HG03025 (cell line): ENCODE results near the gene APOBEC3F.
A peak's percentile ranks its signal among the peaks of the same experiment; 100 is the strongest.
"Not testable (repeated sequence)": the region's sequence is repeated elsewhere in the genome, so short reads cannot be mapped to it uniquely, and the experiment has no call there.

Source experiments
- ATAC-seq: cut with Tn5 transposase; IDR thresholded peaks from one replicate; pipeline ENCODE4 v1.9.1; 2021; ENCODE audit warnings: mild to moderate bottlenecking, moderate library complexity; ENCODE audit not compliant: unreplicated experiment, low FRiP score

Gene APOBEC3F

DNA sequence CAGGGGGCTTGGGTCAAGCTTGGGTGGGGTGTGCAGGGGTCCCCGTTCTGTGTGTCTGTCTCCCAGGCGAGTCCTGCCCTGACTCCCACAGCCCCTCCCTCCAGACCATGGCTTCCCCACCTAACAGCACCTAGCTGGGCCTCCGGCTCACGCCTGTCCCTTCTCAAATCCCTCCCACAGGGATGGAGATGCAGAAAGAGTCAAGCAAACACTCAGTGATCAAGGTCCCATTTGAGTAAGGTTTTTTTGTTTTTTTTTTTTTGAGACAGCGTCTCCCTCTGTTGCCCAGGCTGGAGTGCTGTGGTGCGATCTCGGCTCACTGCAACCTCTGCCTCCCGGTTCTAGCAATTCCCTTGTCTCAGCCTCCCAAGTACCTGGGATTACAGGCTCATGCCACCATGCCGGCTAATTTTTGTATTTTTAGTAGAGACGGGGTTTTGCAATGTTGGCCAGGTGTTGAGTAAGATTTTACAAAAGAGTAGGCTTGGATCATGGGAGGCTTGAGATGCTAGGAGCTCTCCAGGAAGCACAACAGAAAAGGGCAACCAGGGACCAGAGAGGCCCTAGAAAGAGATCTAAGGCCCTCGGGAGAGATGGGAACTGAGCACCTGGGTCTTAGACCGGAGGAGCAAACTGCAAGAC lies 14.0 kb upstream of the APOBEC3F start:
- ATAC-seq = no peak

DNA sequence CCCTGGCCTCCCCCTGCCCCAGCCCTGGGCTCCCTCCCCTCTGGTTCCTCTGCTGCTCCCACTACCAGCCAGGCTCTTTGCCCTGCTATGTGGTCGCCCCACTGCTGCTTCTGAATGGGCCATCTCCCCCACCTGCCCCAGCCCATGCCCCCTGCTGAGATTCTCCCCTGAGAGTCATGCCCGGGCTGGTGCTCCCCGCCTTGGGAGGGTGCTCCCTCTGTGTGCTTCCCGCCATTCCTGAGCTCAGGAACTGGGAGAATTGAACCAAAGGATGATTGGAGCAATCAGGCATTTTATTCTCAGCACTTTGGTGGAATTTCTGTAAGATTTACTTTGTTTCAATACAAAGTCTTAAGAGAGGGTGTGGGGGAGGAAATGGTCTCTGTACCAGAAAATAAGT lies 12.9 kb upstream of the APOBEC3F start:
- no peak for ATAC-seq

DNA sequence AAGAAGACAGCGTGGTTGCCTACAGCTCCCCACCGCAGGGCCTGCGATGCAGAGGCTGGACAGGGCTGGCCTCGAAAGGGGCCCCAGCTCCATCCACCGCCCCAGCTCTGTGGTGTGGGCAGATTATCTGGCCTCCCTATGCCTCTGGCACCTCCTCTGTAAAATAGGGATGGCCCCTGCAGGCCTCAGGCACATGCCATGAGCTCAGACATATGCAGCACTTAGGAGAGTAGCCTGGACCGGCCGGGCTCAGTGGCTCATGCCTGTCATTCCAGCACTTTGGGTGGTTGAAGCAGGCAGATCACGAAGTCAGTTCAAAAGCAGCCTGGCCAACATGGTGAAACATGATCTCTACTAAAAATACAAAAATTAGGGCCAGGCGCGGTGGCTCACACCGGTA lies 12.4 kb upstream of the APOBEC3F start:
- ATAC-seq = no peak

DNA sequence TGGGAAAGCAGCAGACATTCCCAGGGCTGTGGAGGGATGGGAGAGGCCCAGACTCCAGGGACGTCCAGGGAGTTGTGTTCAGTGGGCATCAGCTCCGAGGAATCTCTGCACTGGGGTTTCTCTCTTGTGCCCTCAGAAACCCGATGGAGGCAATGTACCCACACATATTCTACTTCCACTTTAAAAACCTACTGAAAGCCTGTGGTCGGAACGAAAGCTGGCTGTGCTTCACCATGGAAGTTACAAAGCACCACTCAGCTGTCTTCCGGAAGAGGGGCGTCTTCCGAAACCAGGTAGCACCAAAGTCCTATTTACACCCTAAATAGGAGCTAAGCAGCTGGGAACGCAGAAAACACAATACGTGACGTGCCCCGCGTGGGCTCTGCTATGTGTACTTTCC lies 11.4 kb upstream of the APOBEC3F start:
- ATAC-seq = no peak

DNA sequence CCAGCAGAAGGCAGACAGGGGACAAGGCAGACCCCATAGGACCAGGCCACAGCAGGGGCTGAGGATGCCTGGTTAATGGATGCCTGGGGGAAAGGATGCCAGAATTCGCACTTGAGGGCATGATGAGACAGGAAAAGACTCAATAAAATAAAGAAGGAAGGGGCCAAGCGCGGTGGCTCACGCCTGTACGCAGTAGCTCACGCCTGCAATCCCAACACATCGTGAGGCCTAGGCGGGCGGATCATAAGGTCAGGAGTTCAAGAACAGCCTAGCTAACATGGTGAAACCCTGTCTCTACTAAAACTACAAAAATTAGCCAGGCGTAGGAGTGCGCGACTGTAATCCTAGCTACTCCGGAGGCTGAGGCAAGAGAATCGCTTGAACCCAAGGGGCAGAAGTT lies 10.0 kb upstream of the APOBEC3F start:
- ATAC-seq = no peak

DNA sequence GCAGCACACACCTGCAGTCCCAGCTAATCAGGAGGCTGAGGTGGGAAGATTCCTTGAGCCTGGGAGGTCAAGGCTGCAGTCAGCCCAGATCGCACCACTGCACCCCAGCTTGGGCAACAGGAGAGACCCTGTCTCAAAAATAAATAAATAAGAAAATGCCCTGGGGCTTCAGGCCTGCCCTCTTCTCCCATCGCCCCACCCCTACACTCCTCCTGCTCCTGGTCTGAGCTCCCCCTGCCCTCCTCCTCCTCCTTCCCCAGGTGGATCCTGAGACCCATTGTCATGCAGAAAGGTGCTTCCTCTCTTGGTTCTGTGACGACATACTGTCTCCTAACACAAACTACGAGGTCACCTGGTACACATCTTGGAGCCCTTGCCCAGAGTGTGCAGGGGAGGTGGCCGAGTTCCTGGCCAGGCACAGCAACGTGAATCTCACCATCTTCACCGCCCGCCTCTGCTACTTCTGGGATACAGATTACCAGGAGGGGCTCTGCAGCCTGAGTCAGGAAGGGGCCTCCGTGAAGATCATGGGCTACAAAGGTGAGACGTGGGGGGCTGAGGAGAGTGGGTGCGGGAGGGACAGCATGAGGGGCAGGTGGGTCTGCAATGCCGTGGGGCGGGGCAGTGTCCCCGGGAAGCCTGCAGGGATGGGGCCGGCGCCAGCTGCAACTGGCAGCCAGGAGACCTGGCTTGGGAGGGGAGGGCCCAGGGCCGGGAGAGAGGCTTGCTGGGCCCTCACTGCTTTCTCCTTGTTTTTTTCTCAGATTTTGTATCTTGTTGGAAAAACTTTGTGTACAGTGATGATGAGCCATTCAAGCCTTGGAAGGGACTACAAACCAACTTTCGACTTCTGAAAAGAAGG lies 9.0 kb upstream of the APOBEC3F start:
- ATAC-seq = not testable (repeated sequence)

DNA sequence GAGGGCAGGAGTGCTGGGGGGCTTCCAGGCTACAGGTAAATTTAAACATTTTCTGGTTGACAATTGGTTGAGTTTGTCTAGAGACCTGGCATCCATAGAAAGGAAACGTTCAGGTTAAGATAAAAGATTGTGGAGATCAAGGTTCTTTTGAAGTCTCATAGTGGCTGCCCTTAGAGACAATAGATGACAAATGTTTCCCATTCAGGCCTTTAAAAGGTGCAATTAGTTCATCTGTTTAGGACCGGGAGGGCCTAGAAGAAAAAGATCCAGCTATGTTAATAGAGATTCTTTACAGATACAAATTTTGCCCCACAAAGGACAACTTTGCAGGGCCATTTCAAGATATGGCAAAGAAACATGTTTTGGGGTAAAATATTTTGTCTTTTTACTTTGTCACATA lies 3.6 kb upstream of the APOBEC3F start:
- not testable (repeated sequence) for ATAC-seq

DNA sequence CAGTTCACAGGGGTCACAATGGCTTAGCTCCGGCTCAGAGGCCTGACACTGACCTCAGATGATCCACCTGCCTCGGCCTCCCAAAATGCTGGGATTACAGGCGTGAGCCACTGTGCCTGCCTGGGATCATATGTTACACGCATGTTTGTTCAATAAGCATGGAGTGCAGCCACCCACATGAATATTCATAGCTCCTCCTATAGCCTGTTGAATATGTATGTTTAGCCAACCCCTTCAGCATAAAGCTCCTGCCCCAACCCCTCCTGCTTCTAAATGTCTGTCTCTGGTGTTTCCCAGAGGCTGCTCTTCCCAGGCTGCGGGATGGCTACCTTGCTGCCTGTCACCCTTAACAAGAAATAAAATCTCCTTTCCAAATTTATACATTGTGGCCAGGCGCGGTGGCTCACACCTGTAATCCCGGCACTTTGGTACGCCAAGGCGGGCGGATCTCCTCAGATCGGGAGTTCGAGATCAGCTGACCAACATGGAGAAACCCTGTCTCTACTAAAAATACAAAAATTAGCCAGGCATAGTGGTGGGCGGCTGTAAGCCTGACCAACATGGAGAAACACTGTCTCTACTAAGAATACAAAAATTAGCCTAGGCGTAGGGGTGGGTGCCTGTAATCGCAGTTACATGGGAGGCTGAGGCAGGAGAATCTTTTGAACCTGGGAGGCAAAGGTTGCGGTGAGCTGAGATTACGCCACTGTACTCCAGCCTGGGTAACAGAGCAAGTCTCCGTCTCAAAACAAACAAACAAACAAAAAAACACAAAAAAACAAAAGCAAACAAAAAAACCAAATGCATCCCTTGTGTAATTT lies 1.1 kb upstream of the APOBEC3F start:
- ATAC-seq = no peak

DNA sequence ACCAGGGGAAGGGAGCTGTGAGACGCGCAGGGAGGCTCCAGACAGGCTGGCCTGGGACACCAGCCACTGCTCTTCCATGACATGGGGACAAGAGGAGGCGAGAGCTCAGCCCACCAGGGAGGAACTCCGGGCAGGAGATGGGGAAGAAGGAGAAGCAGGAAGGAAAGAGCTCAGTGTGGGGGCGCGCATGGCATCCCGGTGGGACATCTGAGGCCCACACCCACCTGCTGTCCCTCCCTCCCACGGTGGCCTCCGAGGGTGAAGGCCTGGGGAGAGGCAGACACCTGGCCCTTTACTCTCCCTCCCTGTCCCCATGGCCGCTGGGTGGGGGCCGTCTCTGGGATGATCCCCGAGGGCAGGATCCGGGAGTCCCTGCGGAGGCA lies 518 bp upstream of the APOBEC3F start:
- peak; percentile 25 for ATAC-seq

DNA sequence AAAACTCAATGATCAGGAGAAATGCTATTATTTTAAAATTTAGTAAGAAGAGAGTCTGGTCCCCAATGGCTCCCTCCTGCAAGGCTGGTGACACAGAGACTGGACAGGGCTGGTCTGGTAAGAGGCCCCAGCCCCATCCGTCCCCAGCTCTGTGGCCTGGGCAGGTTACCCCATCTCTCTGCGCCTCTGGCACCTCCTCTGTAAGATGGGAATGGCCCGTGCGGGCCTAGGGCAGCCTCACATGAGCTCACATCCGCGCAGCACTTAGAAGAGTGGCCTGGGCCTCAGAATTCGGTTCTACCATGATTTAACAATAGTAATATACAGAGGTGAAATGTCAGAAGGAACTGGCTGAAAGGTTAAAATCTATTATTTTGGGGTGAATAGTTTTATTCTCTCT lies 1.2 kb downstream of the APOBEC3F start:
- no peak for ATAC-seq

DNA sequence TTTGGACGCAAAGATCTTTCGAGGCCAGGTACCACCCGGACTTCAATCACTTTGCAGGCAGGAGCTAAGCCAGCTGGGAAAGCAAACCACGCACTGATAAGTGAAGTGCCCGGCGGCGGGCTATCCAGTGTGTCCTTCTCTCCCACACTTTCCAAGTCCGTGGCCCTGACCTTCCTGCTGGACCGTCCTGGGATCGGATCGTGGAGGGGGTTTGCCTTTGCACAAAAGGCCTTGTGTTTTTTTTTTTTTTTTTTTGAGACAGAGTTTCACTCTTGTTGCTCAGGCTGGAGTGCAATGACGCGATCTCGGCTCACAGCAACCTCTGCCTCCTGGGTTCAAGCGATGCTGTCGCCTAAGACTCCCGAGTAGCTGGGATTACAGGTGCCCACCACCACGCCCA lies 2.4 kb downstream of the APOBEC3F start:
- ATAC-seq = not testable (repeated sequence)

DNA sequence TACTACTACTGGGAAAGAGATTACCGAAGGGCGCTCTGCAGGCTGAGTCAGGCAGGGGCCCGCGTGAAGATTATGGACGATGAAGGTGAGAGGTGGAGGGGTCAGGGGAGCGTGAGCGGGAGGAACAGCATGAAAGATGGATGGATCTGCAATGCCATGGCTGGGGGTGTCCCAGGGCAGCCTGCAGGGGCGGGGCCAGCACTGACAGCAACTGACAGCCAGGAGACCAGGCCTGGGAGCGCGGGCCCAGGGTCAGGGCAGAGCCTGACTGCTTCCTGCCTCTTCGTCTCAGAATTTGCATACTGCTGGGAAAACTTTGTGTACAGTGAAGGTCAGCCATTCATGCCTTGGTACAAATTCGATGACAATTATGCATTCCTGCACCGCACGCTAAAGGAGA lies 4.5 kb downstream of the APOBEC3F start:
- ATAC-seq = not testable (repeated sequence)

DNA sequence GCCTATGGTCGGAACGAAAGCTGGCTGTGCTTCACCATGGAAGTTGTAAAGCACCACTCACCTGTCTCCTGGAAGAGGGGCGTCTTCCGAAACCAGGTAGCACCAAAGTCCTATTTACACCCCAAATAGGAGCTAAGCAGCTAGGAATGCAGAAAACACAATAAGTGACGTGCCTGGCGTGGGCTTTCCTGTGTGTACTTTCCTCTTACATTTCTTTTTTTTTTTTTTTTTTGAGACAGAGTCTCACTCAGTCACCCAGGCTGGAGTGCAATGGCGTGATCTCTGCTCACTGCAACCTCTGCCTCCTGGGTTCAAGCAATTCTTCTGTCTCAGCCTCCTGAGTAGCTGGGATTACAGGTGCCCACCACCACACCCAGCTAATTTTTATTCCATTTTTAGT lies 8.8 kb downstream of the APOBEC3F start:
- not testable (repeated sequence) for ATAC-seq

DNA sequence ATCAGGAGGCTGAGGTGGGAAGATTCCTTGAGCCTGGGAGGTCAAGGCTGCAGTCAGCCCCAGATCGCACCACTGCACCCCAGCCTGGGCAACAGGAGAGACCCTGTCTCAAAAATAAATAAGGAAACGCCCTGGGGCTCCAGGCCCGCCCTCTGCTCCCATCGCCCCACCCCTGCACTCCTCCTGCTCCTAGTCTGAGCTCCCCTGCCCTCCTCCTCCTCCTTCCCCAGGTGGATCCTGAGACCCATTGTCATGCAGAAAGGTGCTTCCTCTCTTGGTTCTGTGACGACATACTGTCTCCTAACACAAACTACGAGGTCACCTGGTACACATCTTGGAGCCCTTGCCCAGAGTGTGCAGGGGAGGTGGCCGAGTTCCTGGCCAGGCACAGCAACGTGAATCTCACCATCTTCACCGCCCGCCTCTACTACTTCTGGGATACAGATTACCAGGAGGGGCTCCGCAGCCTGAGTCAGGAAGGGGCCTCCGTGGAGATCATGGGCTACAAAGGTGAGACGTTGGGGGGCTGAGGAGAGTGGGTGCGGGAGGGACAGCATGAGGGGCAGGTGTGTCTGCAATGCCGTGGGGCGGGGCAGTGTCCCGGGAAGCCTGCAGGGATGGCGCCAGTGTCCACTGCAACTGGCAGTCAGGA lies 11.3 kb downstream of the APOBEC3F start:
- not testable (repeated sequence) for ATAC-seq

DNA sequence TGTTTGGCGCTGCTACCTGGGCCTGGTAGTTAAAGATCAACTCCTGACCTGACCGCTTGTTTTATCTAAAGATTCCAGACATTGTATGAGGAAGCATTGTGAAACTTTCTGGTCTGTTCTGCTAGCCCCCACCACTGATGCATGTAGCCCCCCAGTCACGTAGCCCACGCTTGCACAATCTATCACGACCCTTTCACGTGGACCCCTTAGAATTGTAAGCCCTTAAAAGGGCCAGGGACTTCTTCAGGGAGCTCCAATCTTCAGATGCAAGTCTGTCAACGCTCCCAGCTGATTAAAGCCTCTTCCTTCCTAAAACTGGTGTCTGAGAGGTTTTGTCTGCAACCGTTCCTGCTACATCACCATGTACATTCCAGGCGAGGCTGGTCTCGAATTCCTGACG lies 15.0 kb downstream of the APOBEC3F start:
- no peak for ATAC-seq

DNA sequence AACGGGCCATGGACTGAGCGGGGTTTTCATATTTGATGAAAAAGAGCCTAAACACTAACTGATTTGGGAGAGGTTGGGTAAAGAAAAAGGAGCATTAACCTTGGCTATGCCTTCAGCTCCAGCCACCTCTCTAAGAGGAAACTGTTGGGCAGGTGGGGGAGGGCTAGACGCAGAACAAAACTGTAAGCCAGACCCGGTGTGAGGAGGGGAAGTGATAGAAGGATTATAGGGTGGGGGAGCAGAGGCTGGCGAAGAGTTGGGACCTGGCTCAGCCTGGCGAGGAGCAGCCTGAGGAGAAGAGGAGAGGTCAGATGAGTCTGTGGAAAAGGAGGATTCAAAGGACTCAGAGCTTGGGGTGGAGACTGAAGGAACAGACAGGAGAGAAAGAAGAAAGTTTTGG lies 20.6 kb downstream of the APOBEC3F start:
- ATAC-seq = not testable (repeated sequence)

DNA sequence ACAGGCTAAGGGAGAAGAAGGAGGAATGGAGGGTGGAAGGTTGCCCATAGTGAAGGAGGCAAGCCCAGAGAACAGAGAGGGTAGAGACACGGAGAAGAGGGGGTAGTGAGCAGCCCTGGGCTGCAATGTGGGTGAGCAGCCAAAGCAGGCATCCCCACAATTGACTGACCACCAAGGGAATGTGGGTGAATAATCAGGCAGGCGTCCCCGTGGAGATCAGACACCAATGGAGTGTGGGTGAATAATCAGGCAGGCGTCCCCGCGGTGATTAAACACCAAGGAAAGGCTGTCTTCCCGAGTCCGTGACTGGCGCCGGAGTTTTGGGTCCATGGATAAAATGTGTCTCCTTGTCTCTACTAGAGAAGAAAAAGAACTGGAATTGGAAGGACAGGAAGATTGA lies 21.3 kb downstream of the APOBEC3F start:
- not testable (repeated sequence) for ATAC-seq

DNA sequence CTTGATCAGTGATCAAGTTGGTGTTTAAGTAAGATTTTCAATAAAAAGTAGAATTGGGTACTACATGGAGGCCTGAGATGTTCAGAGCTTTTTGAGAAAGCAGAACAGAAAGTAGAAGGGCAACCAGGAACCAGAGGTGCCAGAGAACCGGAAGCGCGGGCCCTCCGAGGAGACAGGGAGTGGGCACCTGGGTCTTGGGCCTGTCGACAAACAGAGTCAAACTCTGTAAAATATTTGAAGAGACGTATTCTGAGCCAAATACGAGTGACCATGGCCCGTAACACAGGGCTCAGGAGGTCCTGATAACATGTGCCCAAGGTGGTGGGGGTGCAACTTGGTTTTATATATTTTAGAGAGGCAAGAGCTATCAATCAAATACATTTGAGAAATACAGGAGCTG lies 23.2 kb downstream of the APOBEC3F start:
- not testable (repeated sequence) for ATAC-seq

DNA sequence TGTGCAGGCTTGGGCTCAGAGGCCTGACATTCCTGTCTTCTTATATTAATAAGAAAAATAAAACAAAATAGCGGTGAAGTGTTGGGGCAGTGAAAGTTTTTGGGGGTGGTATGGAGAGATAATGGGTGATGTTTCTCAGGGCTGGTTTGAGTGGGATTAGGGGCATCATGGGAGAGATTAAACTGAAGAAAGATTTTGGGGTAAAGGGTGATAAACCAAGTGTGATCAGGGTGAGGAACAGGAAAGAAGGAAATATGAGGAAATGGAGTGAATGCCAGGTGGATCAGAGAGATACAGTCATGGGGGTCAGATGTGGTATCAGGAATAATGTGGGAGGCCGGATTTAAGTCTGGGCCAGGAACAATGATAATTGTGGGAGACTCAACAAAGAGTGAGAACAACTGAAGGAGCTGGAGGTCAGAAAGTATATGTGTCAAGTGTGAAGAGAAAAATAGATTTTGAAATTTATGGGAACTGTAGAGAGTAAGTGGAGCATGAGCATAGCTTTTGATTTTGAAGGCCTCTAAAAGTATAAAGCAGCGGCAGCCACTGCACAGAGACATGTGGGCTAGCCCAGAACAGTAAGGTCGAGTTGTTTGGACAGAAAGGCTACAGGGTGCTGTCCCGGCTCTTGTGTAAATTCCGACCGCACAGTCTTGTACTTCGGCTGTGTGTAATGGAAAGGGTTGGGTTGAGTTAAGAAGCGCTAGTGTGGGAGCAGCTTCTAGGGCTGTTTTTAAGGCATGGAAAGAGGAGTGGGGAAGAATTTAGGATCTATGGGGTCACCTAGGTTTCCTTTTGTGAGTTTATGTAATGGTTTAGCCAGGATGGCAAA lies 26.0 kb downstream of the APOBEC3F start:
- not testable (repeated sequence) for ATAC-seq
